Fibroblast of mammary gland (primary cell): Measurements from ENCODE around the gene NFIX.
A peak's percentile ranks its signal among the peaks of the same experiment; 100 is the strongest.

Source experiments
- DNase-seq: peaks from one replicate; pipeline ENCODE4 v3.0.0-alpha.2; 2010; ENCODE audit warnings: low read depth
- H3K4me3 ChIP-seq: 2 replicates; pipeline ENCODE4 v1.5.1; 2011; ENCODE audit warnings: low read depth, mild to moderate bottlenecking, low read length, moderate library complexity; ENCODE audit not compliant: control insufficient read depth
- TF ChIP-seq, protein P1 (sequence below): conservative IDR thresholded peaks from 2 replicates; pipeline ENCODE4 v1.5.1; 2011; ENCODE audit warnings: low read depth, low read length, inconsistent platforms; ENCODE audit not compliant: control insufficient read depth, insufficient read depth

The NFIX gene

DNA sequence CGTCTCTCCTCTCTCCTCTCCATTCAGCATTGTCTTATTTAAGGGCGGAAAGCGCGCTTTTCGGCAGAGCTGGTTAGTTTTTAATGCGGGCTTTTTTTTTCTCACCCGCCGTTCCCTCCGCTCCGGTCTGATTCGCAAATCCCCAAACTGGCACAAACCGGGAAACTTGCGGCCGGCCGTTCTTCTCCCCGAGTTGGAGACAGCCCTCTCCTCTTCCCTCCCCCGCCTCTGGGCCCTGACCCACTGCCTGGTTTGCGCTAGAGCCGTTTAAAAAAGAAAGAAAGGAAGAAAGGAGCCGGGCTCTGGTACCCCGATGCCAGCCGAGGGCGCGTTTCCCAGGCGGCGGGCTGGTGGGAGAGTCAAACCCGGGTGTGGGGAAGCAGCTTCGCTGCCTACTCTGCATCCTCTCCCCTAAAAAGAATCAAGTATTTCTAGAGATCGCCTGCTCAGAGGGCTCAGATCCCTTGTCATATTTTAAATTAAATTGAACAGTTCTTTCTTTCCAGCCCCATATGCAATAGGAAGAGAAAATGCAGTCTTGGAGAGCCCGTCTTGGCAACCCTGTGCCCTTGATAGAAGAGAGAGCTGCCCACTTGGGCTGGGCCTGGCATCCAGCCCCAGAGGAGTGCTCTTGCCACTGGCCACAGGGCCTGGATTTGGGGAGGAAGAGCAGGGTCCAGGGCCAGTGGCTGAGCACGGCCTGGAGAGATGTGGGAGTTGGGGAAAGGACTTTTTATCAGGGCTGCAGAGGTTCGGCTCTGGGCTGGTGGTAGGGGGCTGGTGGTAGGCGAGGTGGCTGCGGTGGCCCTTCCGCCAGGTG lies 19.0 kb downstream of the NFIX start:
- TF ChIP-seq, protein P1, sequence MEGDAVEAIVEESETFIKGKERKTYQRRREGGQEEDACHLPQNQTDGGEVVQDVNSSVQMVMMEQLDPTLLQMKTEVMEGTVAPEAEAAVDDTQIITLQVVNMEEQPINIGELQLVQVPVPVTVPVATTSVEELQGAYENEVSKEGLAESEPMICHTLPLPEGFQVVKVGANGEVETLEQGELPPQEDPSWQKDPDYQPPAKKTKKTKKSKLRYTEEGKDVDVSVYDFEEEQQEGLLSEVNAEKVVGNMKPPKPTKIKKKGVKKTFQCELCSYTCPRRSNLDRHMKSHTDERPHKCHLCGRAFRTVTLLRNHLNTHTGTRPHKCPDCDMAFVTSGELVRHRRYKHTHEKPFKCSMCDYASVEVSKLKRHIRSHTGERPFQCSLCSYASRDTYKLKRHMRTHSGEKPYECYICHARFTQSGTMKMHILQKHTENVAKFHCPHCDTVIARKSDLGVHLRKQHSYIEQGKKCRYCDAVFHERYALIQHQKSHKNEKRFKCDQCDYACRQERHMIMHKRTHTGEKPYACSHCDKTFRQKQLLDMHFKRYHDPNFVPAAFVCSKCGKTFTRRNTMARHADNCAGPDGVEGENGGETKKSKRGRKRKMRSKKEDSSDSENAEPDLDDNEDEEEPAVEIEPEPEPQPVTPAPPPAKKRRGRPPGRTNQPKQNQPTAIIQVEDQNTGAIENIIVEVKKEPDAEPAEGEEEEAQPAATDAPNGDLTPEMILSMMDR: no peak
- peak; percentile 49 for DNase-seq
- H3K4me3 ChIP-seq: peak overlapping the region; percentile 30

DNA sequence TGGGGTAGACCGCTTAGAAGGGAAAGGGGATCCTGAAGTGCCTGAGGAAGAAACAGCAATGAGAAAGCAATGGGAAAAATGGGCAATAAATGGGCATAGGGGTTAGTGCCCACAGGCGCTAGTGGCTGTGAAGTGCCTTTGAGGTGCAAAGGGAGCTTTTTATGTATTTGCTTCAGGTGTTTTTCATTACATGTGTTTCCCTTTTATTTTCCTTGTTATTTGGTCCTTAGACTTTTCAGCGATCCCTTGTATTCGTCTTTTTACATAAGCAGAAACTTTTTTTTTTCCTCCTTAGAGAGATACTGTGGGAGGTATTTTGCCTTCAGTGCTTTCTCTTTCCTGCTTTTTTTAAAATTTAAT lies 19.6 kb downstream of the NFIX start:
- no peak for DNase-seq
- TF ChIP-seq, protein P1: no peak
- no peak overlapping the region for H3K4me3 ChIP-seq

DNA sequence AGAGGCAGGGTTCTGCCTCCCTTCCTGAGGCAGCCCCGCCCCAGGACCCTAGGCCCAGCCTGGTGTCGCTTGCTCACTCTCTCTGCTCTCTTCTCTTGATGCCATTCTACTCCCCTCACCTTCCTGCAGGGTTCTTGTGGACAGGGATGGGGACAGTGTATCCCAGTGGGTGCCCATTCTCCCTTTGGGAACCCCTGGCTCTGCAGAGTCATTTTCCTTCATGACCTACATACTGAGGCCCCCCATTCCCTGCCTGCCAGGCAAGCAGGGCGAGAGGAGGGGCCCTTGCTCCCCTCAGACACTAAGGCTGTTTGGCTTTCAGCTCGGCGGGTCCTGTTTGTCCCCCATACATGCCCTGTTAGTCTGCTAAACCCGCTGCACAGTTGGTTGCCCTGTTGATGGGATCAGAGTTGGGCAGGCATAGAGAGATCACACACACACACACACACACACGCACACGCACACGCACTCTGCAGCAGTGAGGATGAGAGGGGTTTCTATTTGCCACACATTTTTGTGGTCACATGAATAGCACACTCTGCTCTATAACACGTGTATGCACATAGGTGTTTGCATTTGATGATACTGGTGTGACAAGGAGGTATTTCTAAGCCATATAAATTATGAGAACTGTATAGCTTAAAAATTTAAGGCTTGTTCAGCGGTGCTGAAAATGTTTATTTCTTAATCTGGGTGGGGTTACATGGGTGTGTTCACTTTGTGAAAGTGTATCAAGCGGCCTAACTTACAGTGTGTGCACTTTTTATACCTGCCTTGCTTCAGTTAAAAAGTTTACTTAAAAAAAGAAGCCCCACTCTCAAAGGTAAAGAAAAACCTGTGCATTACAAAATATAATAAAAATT lies 20.3 kb downstream of the NFIX start:
- H3K4me3 ChIP-seq: no peak overlapping the region
- DNase-seq: peak; percentile 54

DNA sequence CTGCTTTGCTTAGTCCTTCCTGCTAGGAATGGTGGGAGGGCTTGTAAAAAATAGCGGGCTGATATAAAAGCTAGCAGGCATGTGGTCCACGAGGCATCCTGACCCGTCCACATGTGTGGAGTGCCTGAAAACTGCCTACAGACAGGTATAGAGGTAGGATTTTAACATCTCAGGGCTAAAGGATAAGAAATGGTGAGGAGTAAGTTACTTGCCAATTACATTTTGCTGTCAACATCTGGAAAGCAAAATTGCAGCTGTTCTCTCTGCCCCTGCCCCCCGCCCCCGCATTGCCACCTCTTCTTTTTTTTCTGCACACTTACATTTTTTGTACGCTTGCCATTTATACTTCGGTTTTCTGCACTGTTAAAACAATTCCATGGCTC lies 21.0 kb downstream of the NFIX start:
- H3K4me3 ChIP-seq: no peak overlapping the region
- DNase-seq: no peak

More for the DNA sequence above, 20.3 kb downstream of the NFIX start:
- TF ChIP-seq, protein P1: no peak

DNA sequence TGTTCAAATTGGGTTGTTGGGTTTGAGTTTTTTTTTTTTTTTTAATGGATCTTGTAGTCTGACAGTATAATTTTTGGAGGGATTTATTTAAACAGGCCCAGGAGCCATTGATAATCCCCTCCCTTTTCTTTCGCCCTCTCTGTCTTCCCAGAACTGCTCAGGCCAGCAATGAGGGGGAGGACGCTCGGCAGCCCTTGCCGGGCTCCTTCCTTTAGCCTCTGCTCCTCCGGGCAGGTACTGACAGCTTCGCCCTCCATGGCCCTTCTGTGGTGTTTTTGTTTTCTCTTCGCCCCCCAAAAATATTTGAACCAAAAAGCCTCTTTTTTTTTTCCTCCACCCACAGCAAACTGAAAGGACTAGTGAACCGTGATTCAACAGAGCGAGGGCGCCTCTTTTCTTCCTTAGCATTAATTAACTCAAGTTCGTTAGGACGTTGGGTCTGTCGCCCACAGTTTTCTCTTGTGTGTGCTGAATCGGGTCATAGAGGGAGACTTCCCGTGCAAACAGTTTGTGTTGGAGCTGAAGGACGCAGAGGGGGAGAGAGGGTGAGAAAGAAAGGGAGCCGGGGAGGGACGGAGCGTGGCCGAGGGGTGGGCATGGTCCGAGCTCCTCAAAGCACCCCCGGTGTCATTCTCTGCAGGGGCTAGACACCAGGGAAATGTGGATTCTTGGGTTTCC lies 21.5 kb downstream of the NFIX start:
- peak overlapping the region; percentile 32 for H3K4me3 ChIP-seq
- TF ChIP-seq, protein P1: no peak

More for the DNA sequence above, 21.0 kb downstream of the NFIX start:
- TF ChIP-seq, protein P1: no peak

DNA sequence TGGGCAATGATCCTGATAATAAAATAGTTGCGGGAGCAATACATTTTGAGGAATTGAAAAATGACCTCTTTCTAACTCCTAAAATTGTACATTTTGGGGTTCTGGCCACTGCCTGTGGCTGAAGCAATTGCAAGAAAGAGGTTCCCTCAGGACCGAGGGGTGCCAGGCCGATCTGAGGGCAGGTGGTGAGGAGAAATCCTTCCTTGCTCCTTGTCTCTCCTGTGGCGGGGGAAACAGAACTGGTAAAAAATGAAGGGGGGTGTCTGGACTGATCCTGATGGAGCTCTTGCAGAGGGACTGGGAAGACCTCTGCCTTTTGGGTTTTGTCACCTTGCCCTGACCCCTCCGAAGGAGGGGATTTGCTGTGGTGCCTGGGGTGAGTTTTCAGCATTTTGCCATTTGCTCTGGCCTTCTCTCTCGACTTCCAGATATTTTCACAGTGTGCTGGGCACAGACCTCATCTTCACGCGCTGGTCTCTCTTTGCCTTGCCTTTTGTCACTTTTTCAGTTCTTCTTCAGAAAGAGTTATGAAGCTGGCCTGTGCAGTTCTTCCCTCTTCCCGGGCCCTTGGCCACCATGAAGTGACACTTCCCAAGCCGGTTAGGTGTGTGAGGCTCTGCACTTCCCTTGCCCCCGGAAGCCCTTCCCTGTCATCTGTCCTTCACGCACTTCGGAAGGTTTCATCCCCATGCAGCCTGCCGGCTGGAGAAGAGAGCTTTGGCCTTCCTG lies 22.2 kb downstream of the NFIX start:
- DNase-seq: no peak
- TF ChIP-seq, protein P1: no peak
- H3K4me3 ChIP-seq: peak overlapping the region; percentile 32

More for the DNA sequence above, 21.5 kb downstream of the NFIX start:
- DNase-seq: no peak
